Loucy (cell line): ENCODE results near the gene KRT86.

ENCODE experiments used
- H2AFZ ChIP-seq: fragments of 200-600 bp; sonication (generic); 2 replicates; pipeline ENCODE4 v1.6.0; 2016; ENCODE audit warnings: antibody characterized with exemption, mild to moderate bottlenecking, low read length, moderate library complexity
- H3F3A ChIP-seq: fragments of 200-600 bp; 2 replicates; pipeline ENCODE4 v1.6.0; 2016; ENCODE audit warnings: antibody characterized with exemption, low read depth, mild to moderate bottlenecking
- H3K27me3 ChIP-seq: fragments of 200-600 bp; sonication (generic); 2 replicates; pipeline ENCODE4 v1.6.1; 2014; ENCODE audit warnings: low read length, mild to moderate bottlenecking; ENCODE audit not compliant: insufficient read depth, poor library complexity, severe bottlenecking
- H3K36me3 ChIP-seq: fragments of 200-600 bp; sonication (generic); 2 replicates; pipeline ENCODE4 v1.6.1; 2016; ENCODE audit warnings: low read length; ENCODE audit not compliant: insufficient read depth
- H3K4me1 ChIP-seq: fragments of 200-600 bp; sonication (generic); 2 replicates; pipeline ENCODE4 v1.5.1; 2014; ENCODE audit warnings: low read length, mild to moderate bottlenecking; ENCODE audit not compliant: insufficient read depth, poor library complexity, severe bottlenecking
- H3K4me2 ChIP-seq: fragments of 200-600 bp; sonication (generic); 2 replicates; pipeline ENCODE4 v1.6.0; 2014; ENCODE audit warnings: antibody characterized with exemption, low read length, low read depth, mild to moderate bottlenecking; ENCODE audit not compliant: poor library complexity, severe bottlenecking
- H3K4me3 ChIP-seq: fragments of 200-600 bp; sonication (generic); 2 replicates; pipeline ENCODE4 v1.5.1; 2014; ENCODE audit warnings: low read length, mild to moderate bottlenecking, mixed read lengths; ENCODE audit not compliant: poor library complexity, severe bottlenecking
- H3K79me2 ChIP-seq: fragments of 200-600 bp; sonication (generic); 2 replicates; pipeline ENCODE4 v1.6.1; 2014; ENCODE audit warnings: low read length; ENCODE audit not compliant: insufficient read depth
- H3K9ac ChIP-seq: fragments of 200-600 bp; sonication (generic); 2 replicates; pipeline ENCODE4 v1.6.0; 2014; ENCODE audit warnings: mild to moderate bottlenecking, low read depth, low read length, moderate library complexity; ENCODE audit not compliant: poor library complexity, severe bottlenecking
- H3K9me2 ChIP-seq: fragments of 200-600 bp; sonication (generic); replicated peaks from 2 replicates; pipeline ENCODE4 v1.6.1; 2016; ENCODE audit warnings: low read depth, low read length, mixed read lengths
- H3K9me3 ChIP-seq: fragments of 200-600 bp; sonication (generic); 2 replicates; pipeline ENCODE4 v1.6.1; 2014; ENCODE audit warnings: mild to moderate bottlenecking, antibody characterized with exemption, low read length, low read depth; ENCODE audit not compliant: insufficient read depth
- H4K20me1 ChIP-seq: fragments of 200-600 bp; sonication (generic); 2 replicates; pipeline ENCODE4 v1.6.0; 2014; ENCODE audit warnings: antibody characterized with exemption, low read length, mild to moderate bottlenecking; ENCODE audit not compliant: insufficient read depth, poor library complexity, severe bottlenecking
- EZH2phosphoT487 ChIP-seq: fragments of 200-600 bp; IDR thresholded peaks from 2 replicates; pipeline ENCODE4 v1.6.1; 2018; ENCODE audit warnings: antibody characterized with exemption, mild to moderate bottlenecking, moderate library complexity, borderline replicate concordance
- TF ChIP-seq, protein P1 (sequence below): fragments of 200-600 bp; sonication (generic); conservative IDR thresholded peaks from 2 replicates; pipeline ENCODE4 v1.5.1; 2014; ENCODE audit warnings: mild to moderate bottlenecking, antibody characterized with exemption, low read length

Gene KRT86

DNA sequence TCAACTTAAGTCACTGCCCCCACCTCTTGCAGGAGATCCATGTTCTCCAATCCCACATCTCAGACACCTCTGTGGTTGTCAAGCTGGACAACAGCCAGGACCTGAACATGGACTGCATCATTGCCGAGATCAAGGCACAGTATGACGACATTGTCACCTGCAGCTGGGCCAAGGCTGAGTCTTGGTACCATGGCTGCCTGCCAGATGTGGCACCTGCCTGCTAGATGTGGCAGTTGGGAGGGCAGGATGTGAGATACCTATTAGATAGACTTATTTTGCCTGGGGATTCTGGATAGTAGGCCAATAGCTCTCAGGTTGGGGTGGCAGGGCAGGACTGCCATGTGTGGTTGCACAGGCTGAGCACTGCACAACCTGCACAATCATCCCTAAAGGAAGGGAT is 7.9 kb upstream of the KRT86 start:
- no peak overlapping the region for H2AFZ ChIP-seq
- no peak overlapping the region for H3K4me2 ChIP-seq
- H3F3A ChIP-seq: no peaks in the 10 kb centered on the region
- no peak for TF ChIP-seq EZH2phosphoT487
- TF ChIP-seq, protein P1, sequence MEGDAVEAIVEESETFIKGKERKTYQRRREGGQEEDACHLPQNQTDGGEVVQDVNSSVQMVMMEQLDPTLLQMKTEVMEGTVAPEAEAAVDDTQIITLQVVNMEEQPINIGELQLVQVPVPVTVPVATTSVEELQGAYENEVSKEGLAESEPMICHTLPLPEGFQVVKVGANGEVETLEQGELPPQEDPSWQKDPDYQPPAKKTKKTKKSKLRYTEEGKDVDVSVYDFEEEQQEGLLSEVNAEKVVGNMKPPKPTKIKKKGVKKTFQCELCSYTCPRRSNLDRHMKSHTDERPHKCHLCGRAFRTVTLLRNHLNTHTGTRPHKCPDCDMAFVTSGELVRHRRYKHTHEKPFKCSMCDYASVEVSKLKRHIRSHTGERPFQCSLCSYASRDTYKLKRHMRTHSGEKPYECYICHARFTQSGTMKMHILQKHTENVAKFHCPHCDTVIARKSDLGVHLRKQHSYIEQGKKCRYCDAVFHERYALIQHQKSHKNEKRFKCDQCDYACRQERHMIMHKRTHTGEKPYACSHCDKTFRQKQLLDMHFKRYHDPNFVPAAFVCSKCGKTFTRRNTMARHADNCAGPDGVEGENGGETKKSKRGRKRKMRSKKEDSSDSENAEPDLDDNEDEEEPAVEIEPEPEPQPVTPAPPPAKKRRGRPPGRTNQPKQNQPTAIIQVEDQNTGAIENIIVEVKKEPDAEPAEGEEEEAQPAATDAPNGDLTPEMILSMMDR: no peak
- H3K36me3 ChIP-seq: no peaks in the 10 kb centered on the region
- H3K79me2 ChIP-seq: no peaks in the 10 kb centered on the region
- no peaks in the 10 kb centered on the region for H4K20me1 ChIP-seq
- H3K9me2 ChIP-seq: no peaks in the 10 kb centered on the region
- no peaks in the 10 kb centered on the region for H3K9me3 ChIP-seq
- H3K4me3 ChIP-seq: no peak overlapping the region
- H3K9ac ChIP-seq: no peak overlapping the region
- H3K27me3 ChIP-seq: no peaks in the 10 kb centered on the region
- H3K4me1 ChIP-seq: peaks cover 3% of the 10 kb centered on the region

DNA sequence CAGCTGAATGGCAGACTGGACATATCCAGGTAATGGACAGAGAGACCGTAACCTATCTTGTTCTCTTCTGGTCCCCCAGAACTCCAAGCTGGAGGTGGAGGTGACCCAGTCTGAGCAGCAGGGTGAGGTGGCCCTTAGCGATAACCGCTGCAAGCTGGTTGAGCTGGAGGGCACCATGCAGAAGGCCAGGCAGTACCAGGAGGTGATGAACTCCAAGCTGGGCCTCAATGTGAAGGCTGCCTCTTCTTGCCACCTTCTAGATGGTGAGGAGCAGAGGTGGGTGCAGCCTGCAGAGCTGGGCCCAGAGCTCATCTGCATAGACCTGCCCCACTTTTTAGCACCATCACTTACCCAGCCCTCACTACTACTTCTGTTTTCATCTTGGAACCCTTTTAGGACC is 7.2 kb upstream of the KRT86 start:
- no peak overlapping the region for H3K4me2 ChIP-seq
- no peaks in the 10 kb centered on the region for H3K79me2 ChIP-seq
- H3K9ac ChIP-seq: no peak overlapping the region
- no peaks in the 10 kb centered on the region for H3K9me2 ChIP-seq
- no peaks in the 10 kb centered on the region for H3K36me3 ChIP-seq
- TF ChIP-seq, protein P1: no peak
- no peak for TF ChIP-seq EZH2phosphoT487
- no peaks in the 10 kb centered on the region for H3K9me3 ChIP-seq
- no peak overlapping the region for H2AFZ ChIP-seq
- H3K4me3 ChIP-seq: no peak overlapping the region
- H3K4me1 ChIP-seq: no peaks in the 10 kb centered on the region
- H4K20me1 ChIP-seq: no peaks in the 10 kb centered on the region
- no peaks in the 10 kb centered on the region for H3F3A ChIP-seq
- no peaks in the 10 kb centered on the region for H3K27me3 ChIP-seq

DNA sequence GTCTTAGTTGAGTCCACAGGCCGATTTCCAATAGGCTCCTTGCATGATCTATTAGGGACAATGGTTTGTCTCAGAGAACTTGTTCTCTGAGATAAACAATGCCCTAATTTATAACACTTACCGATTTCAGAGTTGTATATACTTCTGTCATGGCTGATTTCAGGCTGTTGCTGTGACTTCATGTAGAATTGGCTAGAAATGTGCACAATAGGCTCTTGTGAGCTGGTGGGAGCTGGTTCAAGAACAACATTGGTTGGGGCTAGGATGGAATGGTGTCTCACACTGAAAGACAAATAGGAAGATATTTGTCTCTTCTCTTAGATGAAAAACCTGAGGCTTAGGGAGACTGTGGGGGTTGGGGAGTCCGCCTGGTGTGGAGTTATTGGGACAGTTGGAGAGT is 6.7 kb upstream of the KRT86 start:
- Histone ChIP-seq H3K9me3 (no peaks in the 10 kb centered on the region), H2AFZ (no peak overlapping the region), H3K9ac (no peak overlapping the region), H3K36me3 (no peaks in the 10 kb centered on the region), H3K27me3 (no peaks in the 10 kb centered on the region), H3K4me3 (no peak overlapping the region), H3K4me2 (no peak overlapping the region), H3K79me2 (no peaks in the 10 kb centered on the region), H4K20me1 (no peaks in the 10 kb centered on the region), H3F3A (no peaks in the 10 kb centered on the region), H3K9me2 (no peaks in the 10 kb centered on the region), H3K4me1 (no peaks in the 10 kb centered on the region)
- TF ChIP-seq, protein P1: no peak
- TF ChIP-seq EZH2phosphoT487: no peak
